IMR-90 (cell line): Measurements from ENCODE around the gene C5AR2.

Experiments used
- BHLHE40 ChIP-seq: fragments of 150-350 bp; IDR thresholded peaks from 2 replicates; pipeline ENCODE4 v1.6.1; 2016; ENCODE audit warnings: mild to moderate bottlenecking, low read depth, low read length
- MAFK ChIP-seq: IDR thresholded peaks from 2 replicates; pipeline ENCODE4 v1.6.1; 2012; ENCODE audit warnings: low read depth, low read length, improper control_type of control experiment
- MXI1 ChIP-seq: IDR thresholded peaks from 2 replicates; pipeline ENCODE4 v1.6.1; 2012; ENCODE audit warnings: low read depth, mild to moderate bottlenecking, low read length, moderate library complexity, borderline replicate concordance
- RAD21 ChIP-seq: IDR thresholded peaks from 2 replicates; pipeline ENCODE4 v1.6.1; 2012; ENCODE audit warnings: low read length, improper control_type of control experiment
- RFX5 ChIP-seq: IDR thresholded peaks from 2 replicates; pipeline ENCODE4 v1.8.0; 2012; ENCODE audit warnings: low read depth, mild to moderate bottlenecking, low read length, moderate library complexity
- TF ChIP-seq, protein P1 (sequence below): conservative IDR thresholded peaks from 2 replicates; pipeline ENCODE4 v1.5.1; 2012; ENCODE audit warnings: mild to moderate bottlenecking, low read depth, low read length, improper control_type of control experiment

DNA sequence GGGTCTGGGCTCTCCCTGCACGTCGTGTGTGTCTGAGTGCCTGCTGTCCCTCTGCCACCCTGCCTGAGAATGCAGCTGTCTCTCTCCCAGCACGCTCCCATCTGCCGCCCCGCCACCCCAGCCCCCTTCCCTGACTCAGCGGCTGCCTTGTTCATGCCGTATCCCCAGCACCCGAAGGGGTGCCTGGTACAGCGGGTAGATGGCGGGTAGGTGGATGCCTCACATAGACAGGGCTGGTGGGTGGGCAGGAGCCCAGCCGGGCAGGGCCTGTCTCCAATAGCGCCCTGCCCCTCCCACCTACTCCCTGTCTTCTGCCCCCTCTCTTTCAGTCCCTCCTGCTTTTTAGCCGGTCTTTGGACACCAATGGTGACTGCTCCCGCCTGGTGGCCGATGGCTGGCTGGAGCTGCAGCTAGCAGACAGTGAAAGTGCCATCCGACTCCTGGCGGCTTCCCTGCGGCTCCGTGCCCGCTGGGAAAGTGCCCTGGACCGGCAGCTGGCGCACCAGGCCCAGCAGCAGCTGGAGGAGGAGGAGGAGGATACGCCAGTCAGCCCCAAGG, 47.5 kb downstream of the C5AR2 start:
- TF ChIP-seq MXI1 (no peak), RAD21 (no peak), BHLHE40 (no peak), RFX5 (no peak), MAFK (no peak)
- TF ChIP-seq, protein P1, sequence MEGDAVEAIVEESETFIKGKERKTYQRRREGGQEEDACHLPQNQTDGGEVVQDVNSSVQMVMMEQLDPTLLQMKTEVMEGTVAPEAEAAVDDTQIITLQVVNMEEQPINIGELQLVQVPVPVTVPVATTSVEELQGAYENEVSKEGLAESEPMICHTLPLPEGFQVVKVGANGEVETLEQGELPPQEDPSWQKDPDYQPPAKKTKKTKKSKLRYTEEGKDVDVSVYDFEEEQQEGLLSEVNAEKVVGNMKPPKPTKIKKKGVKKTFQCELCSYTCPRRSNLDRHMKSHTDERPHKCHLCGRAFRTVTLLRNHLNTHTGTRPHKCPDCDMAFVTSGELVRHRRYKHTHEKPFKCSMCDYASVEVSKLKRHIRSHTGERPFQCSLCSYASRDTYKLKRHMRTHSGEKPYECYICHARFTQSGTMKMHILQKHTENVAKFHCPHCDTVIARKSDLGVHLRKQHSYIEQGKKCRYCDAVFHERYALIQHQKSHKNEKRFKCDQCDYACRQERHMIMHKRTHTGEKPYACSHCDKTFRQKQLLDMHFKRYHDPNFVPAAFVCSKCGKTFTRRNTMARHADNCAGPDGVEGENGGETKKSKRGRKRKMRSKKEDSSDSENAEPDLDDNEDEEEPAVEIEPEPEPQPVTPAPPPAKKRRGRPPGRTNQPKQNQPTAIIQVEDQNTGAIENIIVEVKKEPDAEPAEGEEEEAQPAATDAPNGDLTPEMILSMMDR = no peak
